HepG2 (cell line): Measurements from ENCODE around the gene ACP7. TPM values are rescaled to one million over a fixed set of nuclear protein-coding genes. Genes with fewer than 3 reads are reported as not detected.

ENCODE experiments used
- ARNT2 ChIP-seq: sonication (generic); formaldehyde crosslinking; IDR thresholded peaks from 2 replicates; pipeline ENCODE4 v1.8.0; 2022; ENCODE audit warnings: mild to moderate bottlenecking, low read depth, missing genetic modification reagents, moderate library complexity
- MAF1 ChIP-seq: sonication (generic); formaldehyde crosslinking; IDR thresholded peaks from 2 replicates; pipeline ENCODE4 v1.5.0; 2020; ENCODE audit warnings: missing genetic modification reagents, borderline replicate concordance
- SALL1 ChIP-seq: sonication (generic); formaldehyde crosslinking; IDR thresholded peaks from 2 replicates; pipeline ENCODE4 v1.8.0; 2022; ENCODE audit warnings: mild to moderate bottlenecking, missing genetic modification reagents
- THAP11 ChIP-seq: IDR thresholded peaks from 2 replicates; pipeline ENCODE4 v1.6.1; 2016; ENCODE audit warnings: missing biosample characterization, missing genetic modification reagents
- UBTF ChIP-seq: sonication (generic); formaldehyde crosslinking; IDR thresholded peaks from 2 replicates; pipeline ENCODE4 v1.4.0; 2020; ENCODE audit warnings: mild to moderate bottlenecking, missing genetic modification reagents
- ZFX ChIP-seq: sonication (generic); formaldehyde crosslinking; IDR thresholded peaks from 2 replicates; pipeline ENCODE4 v1.4.0; 2020; ENCODE audit warnings: mild to moderate bottlenecking, low read depth, missing genetic modification reagents, moderate library complexity
- ZNF580 ChIP-seq: IDR thresholded peaks from 2 replicates; pipeline ENCODE4 v1.6.1; 2016; ENCODE audit warnings: low read depth, borderline replicate concordance
- ZNF646 ChIP-seq: sonication (generic); formaldehyde crosslinking; IDR thresholded peaks from 2 replicates; pipeline ENCODE4 v1.9.0; 2021; ENCODE audit warnings: mild to moderate bottlenecking, missing genetic modification reagents
- ZNF768 ChIP-seq: sonication (generic); formaldehyde crosslinking; IDR thresholded peaks from 2 replicates; pipeline ENCODE4 v1.4.0; 2020; ENCODE audit warnings: missing genetic modification reagents
- polyA plus RNA-seq, 8 experiments: library from polyadenylated mRNA; depleted of rRNA in 3 of 8; stranded (reverse) in 7 of 8; unstranded in 1 of 8; fragments of >200 nt; fragmentation: Illumina TruSeq in 4 of 8; extraction: Trizol in 4 of 8; gene quantifications; 2 replicates each; pipeline versions ENCODE4 v1.2.1 to v1.2.3, GENCODE V29; 2011 to 2016; ENCODE audit warnings: low read depth in 4 of 8, missing spikeins in 1 of 8, mixed read lengths in 1 of 8; ENCODE audit not compliant: insufficient read depth in 1 of 8
- total RNA-seq, 5 experiments: library from RNA; depleted of rRNA; stranded (reverse); fragments of >200 nt; fragmentation: Illumina TruSeq; extraction: Trizol; gene quantifications; 2 replicates each; pipeline ENCODE4 v1.2.3, GENCODE V29; 2016; ENCODE audit warnings: low read depth in 1 of 5
- TF ChIP-seq, protein P1 (sequence below): sonication (generic); formaldehyde crosslinking; IDR thresholded peaks from 2 replicates; pipeline ENCODE4 v1.5.1; 2020; ENCODE audit warnings: mild to moderate bottlenecking, missing genetic modification reagents, moderate library complexity
- TF ChIP-seq, protein P2 (sequence below): sonication (generic); formaldehyde crosslinking; IDR thresholded peaks from 2 replicates; pipeline ENCODE4 v1.8.0; 2022; ENCODE audit warnings: mild to moderate bottlenecking, missing genetic modification reagents, borderline replicate concordance

ACP7 gene
- total and polyA plus RNA-seq, 2 of the 13 experiments (the other 11 are each of a cell fraction or from before 2014, with no cell fraction given): not detected

GRCh38 chr19:39052243-39052746 is 31.9 kb upstream of the ACP7 start (continued):
- TF ChIP-seq ZNF646 (CRISPR knock-in tag): no peak
- 0 out of 2 replicates have a peak, but pooled peaks have one; percentile 13 for TF ChIP-seq ZFX (CRISPR knock-in tag)
- TF ChIP-seq SALL1 (CRISPR knock-in tag): no peak; the same call in 1 of the 2 replicates
- no peak for TF ChIP-seq MAF1 (CRISPR knock-in tag)
- TF ChIP-seq THAP11: 0 out of 2 replicates have a peak, but pooled peaks have one; percentile 26
- TF ChIP-seq UBTF: 0 out of 2 replicates have a peak, but pooled peaks have one; percentile 40
- peak; percentile 66; the same call in 1 of the 2 replicates for TF ChIP-seq ZNF580 (CRISPR knock-in tag)
- TF ChIP-seq, protein P1, sequence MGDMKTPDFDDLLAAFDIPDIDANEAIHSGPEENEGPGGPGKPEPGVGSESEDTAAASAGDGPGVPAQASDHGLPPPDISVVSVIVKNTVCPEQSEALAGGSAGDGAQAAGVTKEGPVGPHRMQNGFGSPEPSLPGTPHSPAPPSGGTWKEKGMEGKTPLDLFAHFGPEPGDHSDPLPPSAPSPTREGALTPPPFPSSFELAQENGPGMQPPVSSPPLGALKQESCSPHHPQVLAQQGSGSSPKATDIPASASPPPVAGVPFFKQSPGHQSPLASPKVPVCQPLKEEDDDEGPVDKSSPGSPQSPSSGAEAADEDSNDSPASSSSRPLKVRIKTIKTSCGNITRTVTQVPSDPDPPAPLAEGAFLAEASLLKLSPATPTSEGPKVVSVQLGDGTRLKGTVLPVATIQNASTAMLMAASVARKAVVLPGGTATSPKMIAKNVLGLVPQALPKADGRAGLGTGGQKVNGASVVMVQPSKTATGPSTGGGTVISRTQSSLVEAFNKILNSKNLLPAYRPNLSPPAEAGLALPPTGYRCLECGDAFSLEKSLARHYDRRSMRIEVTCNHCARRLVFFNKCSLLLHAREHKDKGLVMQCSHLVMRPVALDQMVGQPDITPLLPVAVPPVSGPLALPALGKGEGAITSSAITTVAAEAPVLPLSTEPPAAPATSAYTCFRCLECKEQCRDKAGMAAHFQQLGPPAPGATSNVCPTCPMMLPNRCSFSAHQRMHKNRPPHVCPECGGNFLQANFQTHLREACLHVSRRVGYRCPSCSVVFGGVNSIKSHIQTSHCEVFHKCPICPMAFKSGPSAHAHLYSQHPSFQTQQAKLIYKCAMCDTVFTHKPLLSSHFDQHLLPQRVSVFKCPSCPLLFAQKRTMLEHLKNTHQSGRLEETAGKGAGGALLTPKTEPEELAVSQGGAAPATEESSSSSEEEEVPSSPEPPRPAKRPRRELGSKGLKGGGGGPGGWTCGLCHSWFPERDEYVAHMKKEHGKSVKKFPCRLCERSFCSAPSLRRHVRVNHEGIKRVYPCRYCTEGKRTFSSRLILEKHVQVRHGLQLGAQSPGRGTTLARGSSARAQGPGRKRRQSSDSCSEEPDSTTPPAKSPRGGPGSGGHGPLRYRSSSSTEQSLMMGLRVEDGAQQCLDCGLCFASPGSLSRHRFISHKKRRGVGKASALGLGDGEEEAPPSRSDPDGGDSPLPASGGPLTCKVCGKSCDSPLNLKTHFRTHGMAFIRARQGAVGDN (CRISPR knock-in tag): peak; percentile 48
- TF ChIP-seq ARNT2: peak; percentile 48; the same call in 1 of the 2 replicates
- peak; percentile 42; the same call in 1 of the 2 replicates for TF ChIP-seq ZNF768 (CRISPR knock-in tag)
- TF ChIP-seq, protein P2, sequence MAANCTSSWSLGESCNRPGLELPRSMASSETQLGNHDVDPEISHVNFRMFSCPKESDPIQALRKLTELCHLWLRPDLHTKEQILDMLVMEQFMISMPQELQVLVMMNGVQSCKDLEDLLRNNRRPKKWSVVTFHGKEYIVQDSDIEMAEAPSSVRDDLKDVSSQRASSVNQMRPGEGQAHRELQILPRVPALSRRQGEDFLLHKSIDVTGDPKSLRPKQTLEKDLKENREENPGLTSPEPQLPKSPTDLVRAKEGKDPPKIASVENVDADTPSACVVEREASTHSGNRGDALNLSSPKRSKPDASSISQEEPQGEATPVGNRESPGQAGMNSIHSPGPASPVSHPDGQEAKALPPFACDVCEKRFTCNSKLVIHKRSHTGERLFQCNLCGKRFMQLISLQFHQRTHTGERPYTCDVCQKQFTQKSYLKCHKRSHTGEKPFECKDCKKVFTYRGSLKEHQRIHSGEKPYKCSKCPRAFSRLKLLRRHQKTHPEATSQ (CRISPR knock-in tag): no peak
